ENCODE data around the gene CREB3L2. TPM values are rescaled to one million over a fixed set of nuclear protein-coding genes. Genes with fewer than 3 reads are reported as not detected.

Gene CREB3L2
- polyA plus RNA-seq, 2 of the 4 experiments (the other 2 are of a cell fraction) = 16.3 to 32.2 TPM

- FAIRE-seq (no peak), ATAC-seq (no peak), DNase-seq (ENCODE audit: low read depth in 1 of 2, low spot score in 1 of 2) (no peak)
- ChIA-PET CTCF (interaction anchor here (1.2 to 1.9 kb wide), 2 partner anchors 16 to 27 kb away, joined by 3 to 5 read pairs; no protein-coding TSS in a partner anchor), POLR2A (no interaction called here)
- 64% methylated on average over 3 of the region's 3 CpGs for WGBS (ENCODE audit: missing lambda C conversion rate)
- Histone ChIP-seq H3K4me1 (peaks cover 16% of the 10 kb centered on the region; the same call in 1 of the 3 replicates), H3K27ac (no peak overlapping the region), H3K9me3 (peaks cover 17% of the 10 kb centered on the region; the same call in 1 of the 3 replicates), H3K4me2 (no peak overlapping the region), H3K4me3 (no peak overlapping the region)
- no peak for TF ChIP-seq CHD2 (IDR thresholded peaks at IDR 0.05; ENCODE audit: low read length, partially characterized antibody)
- TF ChIP-seq FOSL2 (IDR thresholded peaks at IDR 0.05) = no peak
- no peak for TF ChIP-seq FOSL2 (CRISPR knock-in tag; IDR thresholded peaks at IDR 0.05)
- TF ChIP-seq E2F6 (IDR thresholded peaks at IDR 0.05; ENCODE audit: borderline replicate concordance, low read depth) = no peak
- TF ChIP-seq TFCP2L1 (CRISPR knock-in tag; IDR thresholded peaks at IDR 0.05) = no peak
- TF ChIP-seq JUN (IDR thresholded peaks at IDR 0.05) = no peak
- TF ChIP-seq PBX3 (IDR thresholded peaks at IDR 0.05) = no peak
- TF ChIP-seq ZC3H11A (IDR thresholded peaks at IDR 0.05) = no peak
- no peak for TF ChIP-seq HEYL (CRISPR knock-in tag; IDR thresholded peaks at IDR 0.05)
- no peak for TF ChIP-seq RARB (CRISPR knock-in tag; IDR thresholded peaks at IDR 0.05)
- TF ChIP-seq POLR2A (IDR thresholded peaks at IDR 0.05; ENCODE audit: low read length) = no peak
- no peak for TF ChIP-seq HDAC2 (IDR thresholded peaks at IDR 0.05)
- TF ChIP-seq NR3C1 (IDR thresholded peaks at IDR 0.05) = no peak
- TF ChIP-seq MAFK (IDR thresholded peaks at IDR 0.05; ENCODE audit: partially characterized antibody) = no peak
- no peak for TF ChIP-seq TP53 (CRISPR knock-in tag; IDR thresholded peaks at IDR 0.05)
- no peak for TF ChIP-seq EHF (CRISPR knock-in tag; IDR thresholded peaks at IDR 0.05)
- TF ChIP-seq HOXA7 (CRISPR knock-in tag; IDR thresholded peaks at IDR 0.05) = no peak
Observed at GRCh38 chr7:138032770-138033169, 30.9 kb upstream of the CREB3L2 start.

GRCh38 chr7:138032186-138032585 lies 30.3 kb upstream of the CREB3L2 start:
- TF ChIP-seq EP300 (IDR thresholded peaks at IDR 0.05) (no peak), MYC (IDR thresholded peaks at IDR 0.05; ENCODE audit: borderline replicate concordance, low read length) (no peak), ZNF302 (CRISPR knock-in tag; IDR thresholded peaks at IDR 0.05) (no peak), ELK1 (IDR thresholded peaks at IDR 0.05; ENCODE audit: low read depth, low read length) (no peak), FOSB (CRISPR knock-in tag; IDR thresholded peaks at IDR 0.05) (no peak)
- CTCF ChIA-PET = interaction anchor here (1.2 to 1.9 kb wide), 2 partner anchors 17 to 26 kb away, joined by 3 to 5 read pairs; no protein-coding TSS in a partner anchor
- FAIRE-seq = no peak
- Histone ChIP-seq H3K9me3 (peaks cover 17% of the 10 kb centered on the region; the same call in 1 of the 3 replicates), H3K4me2 (no peak overlapping the region), H3K4me1 (peaks cover 16% of the 10 kb centered on the region; the same call in 1 of the 3 replicates), H3K4me3 (no peak overlapping the region), H3K27ac (no peak overlapping the region)
- ATAC-seq = no peak
- no peak for DNase-seq (ENCODE audit: low read depth in 1 of 2, low spot score in 1 of 2)
- POLR2A ChIA-PET = no interaction called here

GRCh38 chr7:138030679-138031351 lies 28.9 kb upstream of the CREB3L2 start:
- no peak for FAIRE-seq
- ATAC-seq = peak in 1 of 2 experiments; percentile 30; a peak in 1 of 6 replicates
- Histone ChIP-seq H3K4me2 (0 out of 3 replicates have a peak overlapping the region, but pooled peaks have one; percentile 20), H3K4me3 (no peak overlapping the region), H3K4me1 (peaks cover 16% of the 10 kb centered on the region; the same call in 1 of the 3 replicates), H3K9me3 (peaks cover 7% of the 10 kb centered on the region; the same call in 1 of the 3 replicates), H3K27ac (0 out of 6 replicates have a peak overlapping the region, but pooled peaks have one; percentile 5 to 16)
- CTCF ChIA-PET = interaction anchor here (0.9 kb wide), 1 partner anchor 708 kb away, joined by 4 read pairs; no protein-coding TSS in a partner anchor
- POLR2A ChIA-PET = no interaction called here
- DNase-seq (ENCODE audit: low read depth in 1 of 2, low spot score in 1 of 2) = no peak
- TF ChIP-seq NR3C1 (IDR thresholded peaks at IDR 0.05) (no peak), E2F6 (IDR thresholded peaks at IDR 0.05; ENCODE audit: borderline replicate concordance, low read depth) (no peak), FOXS1 (CRISPR knock-in tag; IDR thresholded peaks at IDR 0.05) (no peak), JUNB (IDR thresholded peaks at IDR 0.05) (no peak), FOSL2 (IDR thresholded peaks at IDR 0.05) (no peak), FOSL2 (CRISPR knock-in tag; IDR thresholded peaks at IDR 0.05) (0 out of 2 replicates have a peak, but pooled peaks have one; percentile 13), JUN (IDR thresholded peaks at IDR 0.05) (no peak), ESRRA (IDR thresholded peaks at IDR 0.05; ENCODE audit: borderline replicate concordance, low read length) (no peak), EP300 (IDR thresholded peaks at IDR 0.05) (no peak)
- WGBS (ENCODE audit: missing lambda C conversion rate) = 48% methylated on average over 7 of the region's 7 CpGs

Data from A549 (cell line).